Transverse colon (tissue), 4 donors: ENCODE results near the gene MSL3. TPM values are rescaled to one million over a fixed set of nuclear protein-coding genes. Genes with fewer than 3 reads are reported as not detected.

Experiments used
- DNase-seq: peaks from one replicate; pipeline ENCODE4 v3.0.0-alpha.2; 2019
- H3K27ac ChIP-seq, 4 donors: fragments of 200-600 bp; sonication (generic); 2 replicates each; pipeline ENCODE4 v1.5.1; 2016 to 2018; ENCODE audit warnings: inconsistent platforms in 4 of 4
- H3K27me3 ChIP-seq: fragments of 200-600 bp; sonication (generic); 2 replicates; pipeline ENCODE4 v1.5.1; 2017; ENCODE audit warnings: inconsistent platforms
- H3K36me3 ChIP-seq, 4 donors: fragments of 200-600 bp; sonication (generic); 2 replicates each; pipeline ENCODE4 v1.5.1; 2017 to 2019; ENCODE audit warnings: inconsistent platforms in 4 of 4
- H3K4me1 ChIP-seq, 4 donors: fragments of 200-600 bp; sonication (generic); 2 replicates each; pipeline ENCODE4 v1.5.1; 2017 to 2020; ENCODE audit warnings: inconsistent platforms in 4 of 4
- H3K4me3 ChIP-seq, 4 donors: fragments of 200-600 bp; sonication (generic); 1 replicate in 1 of 4; 2 replicates in 3 of 4; pipeline versions ENCODE4 v1.5.1 to v1.6.1; 2017 to 2019; ENCODE audit warnings: inconsistent platforms in 4 of 4
- H3K9me3 ChIP-seq, 2 donors: fragments of 200-600 bp; sonication (generic); 2 replicates each; pipeline ENCODE4 v1.5.1; 2017 to 2019; ENCODE audit warnings: inconsistent platforms in 2 of 2
- CTCF ChIP-seq, 5 experiments: fragments of 200-600 bp in 3 of 5; fragments of 450-650 bp in 2 of 5; sonication (generic) in 3 of 5; IDR thresholded peaks; 1 replicate in 2 of 5; 2 replicates in 3 of 5; pipeline ENCODE4 v1.5.1; 2016 to 2017; ENCODE audit warnings: antibody characterized with exemption in 5 of 5, inconsistent platforms in 3 of 5, mild to moderate bottlenecking in 2 of 5, moderate library complexity in 1 of 5
- EP300 ChIP-seq: sonication (generic); formaldehyde crosslinking; IDR thresholded peaks from one replicate; pipeline ENCODE4 v1.6.1; 2017; ENCODE audit warnings: antibody characterized with exemption, low read depth
- POLR2A ChIP-seq: fragments of 450-650 bp; IDR thresholded peaks from one replicate; pipeline ENCODE4 v1.6.1; 2016; ENCODE audit warnings: antibody characterized with exemption, mild to moderate bottlenecking, moderate library complexity
- POLR2AphosphoS5 ChIP-seq, 3 donors: sonication (generic); formaldehyde crosslinking; IDR thresholded peaks; one replicate each; pipeline ENCODE4 v1.6.1; 2016; ENCODE audit warnings: antibody characterized with exemption in 3 of 3
- WGBS, 2 donors: methylation state at CpG; one replicate each; pipeline ENCODE4 v1.1.5; 2018; ENCODE audit warnings: low coverage in 1 of 2; 5-methylcytosine and 5-hydroxymethylcytosine counted together
- in situ Hi-C, 4 donors: fragments of 200-750 bp; cut with MboI; loops; one replicate each; pipeline versions ENCODE4 v1.15.0 to v1.15.1; 2017; ENCODE audit warnings: low sequenced_read_pairs in 3 of 4, low pct_ligation_motif_present in 1 of 4, low pct_unique_long_range_greater_than_20kb in 1 of 4
- intact Hi-C: fragments of 100-400 bp; cut with DNase I; formaldehyde crosslinking; loops from one replicate; pipeline ENCODE4 v1.15.1; 2023; ENCODE audit warnings: low total_unique reads
- total RNA-seq, 4 donors: library from RNA; depleted of rRNA; stranded (reverse); fragments of >200 nt; gene quantifications; one replicate each; pipeline ENCODE4 v1.1.0, GENCODE V29; 2016

The MSL3 gene, protein sequence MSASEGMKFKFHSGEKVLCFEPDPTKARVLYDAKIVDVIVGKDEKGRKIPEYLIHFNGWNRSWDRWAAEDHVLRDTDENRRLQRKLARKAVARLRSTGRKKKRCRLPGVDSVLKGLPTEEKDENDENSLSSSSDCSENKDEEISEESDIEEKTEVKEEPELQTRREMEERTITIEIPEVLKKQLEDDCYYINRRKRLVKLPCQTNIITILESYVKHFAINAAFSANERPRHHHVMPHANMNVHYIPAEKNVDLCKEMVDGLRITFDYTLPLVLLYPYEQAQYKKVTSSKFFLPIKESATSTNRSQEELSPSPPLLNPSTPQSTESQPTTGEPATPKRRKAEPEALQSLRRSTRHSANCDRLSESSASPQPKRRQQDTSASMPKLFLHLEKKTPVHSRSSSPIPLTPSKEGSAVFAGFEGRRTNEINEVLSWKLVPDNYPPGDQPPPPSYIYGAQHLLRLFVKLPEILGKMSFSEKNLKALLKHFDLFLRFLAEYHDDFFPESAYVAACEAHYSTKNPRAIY
- 10 to 100 TPM; 11.9 to 37.8 (median 25.9) TPM for total RNA-seq

GRCh38 chrX:11757719-11758399 lies at the start of gene MSL3:
MSL3 (plus strand) TSS chrX:11758237; CDS start chrX:11758264, 27 bp downstream.
- Histone ChIP-seq H3K4me1 (peaks cover 0 to 7% (median 0%) of the 10 kb centered on the region in 4 donors), H3K27ac (peak within 1 kb of the TSS; percentile 89 to 97 (median 92)), H3K36me3 (peaks cover 0 to 3% (median 0%) of the 10 kb centered on the region in 4 donors), H3K9me3 (no peaks in the 10 kb centered on the region), H3K27me3 (no peaks in the 10 kb centered on the region), H3K4me3 (peak within 1 kb of the TSS; percentile 42 to 90 (median 71))
- peak; percentile 63 for DNase-seq
- intact Hi-C loops (loop anchor here (10.0 kb wide), 1 partner anchor 223 kb away; no protein-coding TSS in a partner anchor), in situ Hi-C loops (loop anchor here (25.0 kb wide), 2 partner anchors 221 to 621 kb away; no protein-coding TSS in a partner anchor)
- 51% methylated on average over 42 of the region's 93 CpGs; no CpG with 5 or more reads in 1 of the 2 donors for WGBS, 2 donors
- TF ChIP-seq EP300 (no peak), CTCF (IDR thresholded peaks at IDR 0.05) (no peak), POLR2A (peak; percentile 10), POLR2AphosphoS5 (IDR thresholded peaks at IDR 0.05) (peak in 1 of 3 donors; percentile 26)

GRCh38 chrX:11722304-11722703 lies 35.7 kb upstream of the MSL3 start:
- 60 to 90% methylated on average over 1 to 5 of the region's 5 CpGs for WGBS, 2 donors
- intact Hi-C loops (no loop called here), in situ Hi-C loops (no loop called here)
- DNase-seq = no peak
- Histone ChIP-seq H3K27me3 (no peaks in the 10 kb centered on the region), H3K27ac (no peak overlapping the region), H3K4me1 (no peaks in the 10 kb centered on the region), H3K4me3 (no peak overlapping the region), H3K36me3 (no peaks in the 10 kb centered on the region), H3K9me3 (no peaks in the 10 kb centered on the region)
- no peak for TF ChIP-seq CTCF (IDR thresholded peaks at IDR 0.05)
- TF ChIP-seq POLR2A = no peak
- TF ChIP-seq POLR2AphosphoS5 (IDR thresholded peaks at IDR 0.05) = no peak
- no peak for TF ChIP-seq EP300

- Histone ChIP-seq H3K4me3 (no peak overlapping the region), H3K9me3 (no peaks in the 10 kb centered on the region), H3K4me1 (no peaks in the 10 kb centered on the region), H3K36me3 (no peaks in the 10 kb centered on the region), H3K27me3 (no peaks in the 10 kb centered on the region), H3K27ac (no peak overlapping the region)
- no peak for DNase-seq
- in situ Hi-C loops (no loop called here), intact Hi-C loops (loop anchor here (2.0 kb wide), 1 partner anchor 190 kb away; no protein-coding TSS in a partner anchor)
- WGBS, 2 donors = 33 to 52% methylated on average over 1 to 7 of the region's 7 CpGs
- TF ChIP-seq CTCF (IDR thresholded peaks at IDR 0.05) (peak; percentile 49 to 74 (median 56)), EP300 (no peak)
Measured at GRCh38 chrX:11724122-11725017, 33.7 kb upstream of the MSL3 start.
